NCI-H146 treated with DMSO at 0.1 percent for 48 hours (cell line): ENCODE results near the gene POP4.
A peak's percentile ranks its signal among the peaks of the same experiment; 100 is the strongest.
"Not testable (repeated sequence)": the region's sequence is repeated elsewhere in the genome, so short reads cannot be mapped to it uniquely, and the experiment has no call there.

Experiments
- DNase-seq: peaks from one replicate; lab custom pipeline; 2025; ENCODE audit not compliant: unreplicated experiment; lab: John Stamatoyannopoulos, UW

POP4 gene

GRCh38 chr19:29610574-29611271, 4.6 kb downstream of the POP4 start:
- DNase-seq = peak; percentile 36

- no peak for DNase-seq
Observed at GRCh38 chr19:29612121-29612520, 6.0 kb downstream of the POP4 start.

- DNase-seq = no peak
Observed at GRCh38 chr19:29612801-29613595, 6.9 kb downstream of the POP4 start.

GRCh38 chr19:29614046-29614445, 8.0 kb downstream of the POP4 start:
- no peak for DNase-seq

- DNase-seq = no peak
Observed at GRCh38 chr19:29614780-29615179, 8.7 kb downstream of the POP4 start.

GRCh38 chr19:29615891-29616425, 9.9 kb downstream of the POP4 start:
- no peak for DNase-seq

GRCh38 chr19:29616541-29616940, 10.5 kb downstream of the POP4 start:
- no peak for DNase-seq

GRCh38 chr19:29617366-29618266, 11.5 kb downstream of the POP4 start:
- no peak for DNase-seq

GRCh38 chr19:29618434-29618833, 12.4 kb downstream of the POP4 start:
- DNase-seq = no peak

GRCh38 chr19:29618871-29619270, 12.8 kb downstream of the POP4 start:
- no peak for DNase-seq

- no peak for DNase-seq
Observed at GRCh38 chr19:29620931-29621351, 14.9 kb downstream of the POP4 start.

- no peak for DNase-seq
Observed at GRCh38 chr19:29622166-29623070, 16.3 kb downstream of the POP4 start.

- DNase-seq = no peak
Observed at GRCh38 chr19:29623726-29624488, 17.8 kb downstream of the POP4 start.

GRCh38 chr19:29624489-29625185, 18.6 kb downstream of the POP4 start:
- DNase-seq = no peak

GRCh38 chr19:29625186-29625651, 19.1 kb downstream of the POP4 start:
- DNase-seq = peak; percentile 35

- DNase-seq = no peak
Observed at GRCh38 chr19:29626386-29626785, 20.3 kb downstream of the POP4 start.

- not testable (repeated sequence) for DNase-seq
Observed at GRCh38 chr19:29626832-29627231, 20.7 kb downstream of the POP4 start.

GRCh38 chr19:29628661-29629385, 22.7 kb downstream of the POP4 start:
- DNase-seq = no peak
